GM10847 (cell line): ENCODE measurements around the gene TMEM43.

Source experiments
- POLR2A ChIP-seq: IDR thresholded peaks from 2 replicates; pipeline ENCODE4 v1.6.1; 2011; ENCODE audit not compliant: insufficient read length; ENCODE audit errors: extremely low read depth

The TMEM43 gene

DNA sequence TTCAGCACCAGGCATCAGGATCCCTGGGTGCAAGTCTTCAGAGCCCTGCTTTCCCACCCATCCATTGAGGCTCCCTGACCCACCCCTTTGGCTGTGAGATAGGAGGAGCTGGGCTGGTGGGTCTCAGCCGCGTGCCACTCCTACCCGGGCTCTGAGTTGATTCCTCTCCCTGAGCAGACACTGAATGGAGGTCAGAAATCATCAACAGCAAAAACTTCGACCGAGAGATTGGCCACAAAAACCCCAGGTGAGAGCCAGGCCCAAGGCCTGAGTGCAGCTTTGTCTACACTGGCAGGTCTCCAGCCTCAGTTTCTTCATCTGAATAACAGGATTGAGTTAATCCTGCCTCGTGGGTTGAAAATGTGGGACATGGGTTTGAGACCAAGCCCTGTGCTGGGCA is 7.8 kb downstream of the TMEM43 start:
- TF ChIP-seq POLR2A = no peak

GRCh38 chr3:14133188-14133800 is 8.4 kb downstream of the TMEM43 start:
- TF ChIP-seq POLR2A = no peak

DNA sequence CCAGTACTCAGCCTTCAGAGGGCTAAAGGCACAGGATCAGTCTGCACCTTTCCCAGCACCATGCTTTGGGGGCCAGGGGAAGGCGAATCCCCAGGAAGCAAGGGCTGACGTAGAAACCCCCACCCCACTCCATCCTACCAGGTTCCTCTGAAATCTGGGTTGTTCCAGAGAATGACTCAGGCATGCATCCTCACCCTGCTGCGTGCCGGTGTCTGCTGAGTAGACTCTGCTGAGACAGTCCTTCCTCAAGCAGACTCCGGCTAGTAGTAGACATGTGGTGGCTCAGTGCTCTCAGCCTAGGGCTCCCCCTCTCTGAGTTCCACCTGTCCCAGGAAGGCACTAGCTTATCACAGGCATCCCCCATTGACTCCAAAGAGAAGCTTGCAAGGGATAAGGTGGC is 9.0 kb downstream of the TMEM43 start:
- TF ChIP-seq POLR2A = no peak

DNA sequence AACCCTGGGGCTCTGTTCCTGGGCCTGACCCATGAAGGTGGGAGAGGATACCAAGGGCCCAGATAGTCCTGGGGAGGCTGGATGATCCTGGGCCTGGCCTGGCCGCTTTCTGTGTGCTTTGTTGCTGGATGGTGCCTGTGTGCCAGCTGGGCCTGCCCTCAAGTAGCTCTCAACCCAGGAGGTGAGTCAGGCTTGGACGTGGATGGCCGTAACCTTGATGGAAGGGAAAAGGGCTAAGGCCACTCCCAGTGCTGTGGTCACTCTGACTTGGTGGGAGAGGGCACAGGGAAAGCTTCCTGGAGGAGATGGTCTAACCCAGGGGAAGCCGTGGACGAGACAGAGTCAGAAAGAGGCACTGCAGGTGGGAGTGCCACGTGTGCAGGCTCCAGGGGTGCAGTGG is 9.4 kb downstream of the TMEM43 start:
- no peak for TF ChIP-seq POLR2A

DNA sequence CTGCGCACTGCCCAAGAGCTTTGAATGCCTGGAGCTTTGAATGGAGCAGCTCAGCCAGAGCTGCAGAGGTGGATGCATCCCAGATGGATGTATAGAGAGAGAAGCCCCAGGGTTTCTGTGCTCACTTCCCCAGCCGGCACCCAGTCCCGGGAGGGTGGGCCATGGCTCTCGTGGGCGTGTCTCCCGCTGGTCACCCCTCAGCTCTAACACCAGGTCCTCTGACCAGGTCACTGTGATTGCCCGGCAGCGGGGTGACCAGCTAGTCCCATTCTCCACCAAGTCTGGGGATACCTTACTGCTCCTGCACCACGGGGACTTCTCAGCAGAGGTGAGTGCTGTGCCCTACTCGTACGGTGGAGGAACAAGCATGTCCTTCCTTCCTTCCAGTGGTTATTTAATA is 10.7 kb downstream of the TMEM43 start:
- no peak for TF ChIP-seq POLR2A

- no peak for TF ChIP-seq POLR2A
These were observed 12.2 kb downstream of the TMEM43 start for GRCh38 chr3:14137004-14137403.

DNA sequence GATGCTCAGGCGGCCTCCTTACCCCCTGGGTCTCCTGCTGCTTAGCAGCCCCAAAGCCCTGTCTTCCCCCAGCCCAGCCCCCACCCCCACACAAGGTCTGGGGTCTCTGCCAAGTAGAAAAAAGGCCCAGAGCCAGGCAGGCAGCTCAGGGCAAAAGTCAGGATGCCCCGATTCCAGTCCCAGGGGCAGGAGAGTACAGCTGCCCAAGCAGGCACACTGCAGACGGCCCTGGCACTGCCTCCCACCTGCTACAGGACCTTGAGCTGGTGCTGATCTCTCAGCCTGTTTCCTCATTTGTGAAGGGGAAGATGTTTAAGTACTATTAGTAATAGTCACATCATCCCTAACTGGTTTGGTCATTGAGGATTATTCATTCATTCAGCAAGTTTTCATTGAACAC is 12.6 kb downstream of the TMEM43 start:
- TF ChIP-seq POLR2A = no peak

DNA sequence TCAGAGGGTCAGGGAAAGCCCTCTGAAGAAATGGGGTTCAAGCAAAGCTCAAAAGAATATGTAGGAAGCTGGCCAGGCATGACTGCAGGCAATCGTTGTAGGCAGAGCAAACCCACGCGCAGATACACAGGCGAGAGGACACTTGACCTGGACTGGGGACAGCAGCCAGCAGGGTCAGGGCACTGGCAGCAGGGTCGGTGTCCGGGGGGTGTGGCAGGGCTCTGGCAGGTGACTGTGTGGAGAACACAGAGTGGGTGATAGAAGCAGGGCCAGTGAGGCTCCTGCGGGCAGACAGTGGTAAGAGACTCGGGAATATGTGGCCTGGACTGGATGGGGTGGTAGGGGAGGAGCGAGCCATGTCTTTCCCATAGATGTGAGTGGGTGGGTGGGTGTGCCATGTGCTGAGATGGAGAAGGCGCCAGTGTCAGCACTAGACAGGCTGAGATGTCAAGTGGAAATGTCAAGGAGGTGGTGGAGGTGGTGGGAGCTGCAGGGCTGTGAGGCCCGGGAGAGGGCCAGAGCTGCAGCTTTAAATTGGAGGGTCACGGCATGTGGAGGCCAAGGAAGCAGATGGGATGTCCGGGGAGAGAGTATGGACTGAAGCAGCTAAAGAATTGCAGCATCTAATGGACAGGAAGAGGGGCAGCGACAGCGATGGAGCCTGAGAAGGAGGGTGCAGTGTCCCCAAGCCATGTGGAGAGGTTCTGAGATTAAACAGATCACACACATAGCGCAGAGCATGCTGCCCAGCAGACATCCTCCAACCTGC is 13.4 kb downstream of the TMEM43 start:
- TF ChIP-seq POLR2A = no peak

- TF ChIP-seq POLR2A = no peak
These were observed 14.2 kb downstream of the TMEM43 start for GRCh38 chr3:14138878-14139655.

DNA sequence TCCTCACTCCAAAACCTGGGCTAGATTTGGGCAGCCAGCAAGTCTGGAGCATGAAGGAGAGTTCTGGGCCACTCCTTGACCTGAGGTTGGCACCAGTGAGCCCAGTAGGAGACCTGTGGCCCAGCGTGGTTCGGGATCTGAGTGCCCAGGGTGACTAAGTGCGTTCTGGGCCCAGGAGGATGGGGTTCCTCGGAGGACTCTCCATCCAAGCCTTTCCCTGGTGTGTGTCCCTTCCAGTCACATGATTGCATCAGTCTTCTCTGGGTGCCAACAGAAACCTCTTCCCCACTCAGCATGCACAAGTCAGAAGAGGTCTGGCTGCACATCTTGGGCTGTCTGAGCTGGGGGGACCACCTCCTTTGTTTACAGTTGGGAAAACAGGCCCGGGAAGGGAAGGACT is 14.9 kb downstream of the TMEM43 start:
- TF ChIP-seq POLR2A = no peak

DNA sequence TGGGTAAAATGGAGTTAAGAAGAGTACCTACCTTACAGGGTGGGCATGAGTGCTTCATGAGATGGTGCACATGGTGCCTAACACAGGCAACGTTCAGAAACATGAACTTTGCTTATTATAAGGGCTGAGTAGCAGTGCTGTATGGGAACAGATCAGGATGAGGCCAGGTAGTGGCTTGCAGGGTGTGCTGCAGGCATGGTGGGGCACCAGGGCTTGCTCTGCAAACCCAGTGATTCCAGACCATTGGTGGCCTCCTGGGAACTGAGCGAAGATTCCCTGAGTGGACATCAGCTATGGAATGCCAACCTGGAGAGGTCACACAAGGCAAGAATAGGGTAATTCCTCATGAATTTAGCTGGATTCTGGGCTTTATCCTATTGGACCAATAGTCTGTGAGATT is 15.8 kb downstream of the TMEM43 start:
- no peak for TF ChIP-seq POLR2A

DNA sequence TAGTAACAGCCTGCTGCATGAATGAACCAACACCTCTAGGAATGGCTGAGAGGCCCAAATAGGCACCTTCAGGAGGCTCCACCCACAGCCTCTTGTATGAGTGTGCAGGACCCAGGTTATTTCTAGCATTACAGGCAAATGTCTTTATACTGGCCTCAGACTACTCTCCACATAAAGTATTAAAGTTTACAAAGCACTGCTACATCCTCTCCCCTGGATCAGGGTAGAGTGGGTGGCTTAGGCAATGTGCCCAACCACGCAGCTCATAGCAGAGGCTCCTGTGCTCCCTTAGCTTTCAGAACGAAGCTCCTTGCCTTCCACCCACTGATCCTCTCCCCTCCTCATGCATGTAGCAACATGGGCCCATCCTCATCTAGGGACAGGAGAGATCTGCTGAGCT is 16.3 kb downstream of the TMEM43 start:
- no peak for TF ChIP-seq POLR2A

GRCh38 chr3:14141602-14142341 is 16.9 kb downstream of the TMEM43 start:
- TF ChIP-seq POLR2A = no peak

- TF ChIP-seq POLR2A = no peak
These were observed 17.9 kb downstream of the TMEM43 start for GRCh38 chr3:14142567-14143270.
